GM23338 (cell line): ENCODE measurements around the gene TRIM8.

Source experiments
- EZH2 ChIP-seq: fragments of 200-600 bp; sonication (generic); IDR thresholded peaks from one replicate; pipeline ENCODE4 v1.8.0; 2017; ENCODE audit warnings: antibody characterized with exemption, mild to moderate bottlenecking, low read depth; ENCODE audit not compliant: unreplicated experiment
- TF ChIP-seq, protein P1 (sequence below), 2 experiments: fragments of 200-600 bp in 1 of 2; sonication (generic) in 1 of 2; conservative IDR thresholded peaks; 2 replicates each; pipeline versions ENCODE4 v1.5.1 to v1.6.1; 2016 to 2017; ENCODE audit warnings: antibody characterized with exemption in 2 of 2, low read depth in 2 of 2, mild to moderate bottlenecking in 2 of 2, moderate library complexity in 1 of 2
- TF ChIP-seq, protein P2 (sequence below): IDR thresholded peaks from one replicate; pipeline ENCODE4 v1.6.1; 2018; ENCODE audit warnings: antibody characterized with exemption; ENCODE audit not compliant: unreplicated experiment

DNA sequence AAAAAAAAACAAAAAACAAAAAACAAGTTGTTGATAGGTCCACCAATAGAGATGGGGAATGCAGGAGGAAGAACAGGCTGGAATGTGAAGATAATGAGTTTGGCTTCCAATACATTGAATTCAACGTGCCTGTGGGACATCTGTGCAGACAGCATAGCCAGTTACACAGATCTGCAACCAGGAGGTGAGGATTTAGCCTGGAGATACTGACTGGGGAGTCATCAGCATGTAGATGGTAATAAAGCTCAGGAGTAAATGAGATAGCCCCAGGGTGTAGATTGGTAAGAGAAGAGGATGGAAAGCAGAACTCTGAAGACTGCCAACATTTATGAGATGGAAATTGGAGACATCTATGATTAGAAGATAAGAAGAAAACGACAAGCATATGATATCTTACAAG, 4.7 kb upstream of the TRIM8 start:
- TF ChIP-seq EZH2: no peak
- TF ChIP-seq, protein P1, sequence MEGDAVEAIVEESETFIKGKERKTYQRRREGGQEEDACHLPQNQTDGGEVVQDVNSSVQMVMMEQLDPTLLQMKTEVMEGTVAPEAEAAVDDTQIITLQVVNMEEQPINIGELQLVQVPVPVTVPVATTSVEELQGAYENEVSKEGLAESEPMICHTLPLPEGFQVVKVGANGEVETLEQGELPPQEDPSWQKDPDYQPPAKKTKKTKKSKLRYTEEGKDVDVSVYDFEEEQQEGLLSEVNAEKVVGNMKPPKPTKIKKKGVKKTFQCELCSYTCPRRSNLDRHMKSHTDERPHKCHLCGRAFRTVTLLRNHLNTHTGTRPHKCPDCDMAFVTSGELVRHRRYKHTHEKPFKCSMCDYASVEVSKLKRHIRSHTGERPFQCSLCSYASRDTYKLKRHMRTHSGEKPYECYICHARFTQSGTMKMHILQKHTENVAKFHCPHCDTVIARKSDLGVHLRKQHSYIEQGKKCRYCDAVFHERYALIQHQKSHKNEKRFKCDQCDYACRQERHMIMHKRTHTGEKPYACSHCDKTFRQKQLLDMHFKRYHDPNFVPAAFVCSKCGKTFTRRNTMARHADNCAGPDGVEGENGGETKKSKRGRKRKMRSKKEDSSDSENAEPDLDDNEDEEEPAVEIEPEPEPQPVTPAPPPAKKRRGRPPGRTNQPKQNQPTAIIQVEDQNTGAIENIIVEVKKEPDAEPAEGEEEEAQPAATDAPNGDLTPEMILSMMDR (conservative IDR thresholded peaks at IDR 0.05; ENCODE audit: low read depth in 2 of 2): no peak
- TF ChIP-seq, protein P2, sequence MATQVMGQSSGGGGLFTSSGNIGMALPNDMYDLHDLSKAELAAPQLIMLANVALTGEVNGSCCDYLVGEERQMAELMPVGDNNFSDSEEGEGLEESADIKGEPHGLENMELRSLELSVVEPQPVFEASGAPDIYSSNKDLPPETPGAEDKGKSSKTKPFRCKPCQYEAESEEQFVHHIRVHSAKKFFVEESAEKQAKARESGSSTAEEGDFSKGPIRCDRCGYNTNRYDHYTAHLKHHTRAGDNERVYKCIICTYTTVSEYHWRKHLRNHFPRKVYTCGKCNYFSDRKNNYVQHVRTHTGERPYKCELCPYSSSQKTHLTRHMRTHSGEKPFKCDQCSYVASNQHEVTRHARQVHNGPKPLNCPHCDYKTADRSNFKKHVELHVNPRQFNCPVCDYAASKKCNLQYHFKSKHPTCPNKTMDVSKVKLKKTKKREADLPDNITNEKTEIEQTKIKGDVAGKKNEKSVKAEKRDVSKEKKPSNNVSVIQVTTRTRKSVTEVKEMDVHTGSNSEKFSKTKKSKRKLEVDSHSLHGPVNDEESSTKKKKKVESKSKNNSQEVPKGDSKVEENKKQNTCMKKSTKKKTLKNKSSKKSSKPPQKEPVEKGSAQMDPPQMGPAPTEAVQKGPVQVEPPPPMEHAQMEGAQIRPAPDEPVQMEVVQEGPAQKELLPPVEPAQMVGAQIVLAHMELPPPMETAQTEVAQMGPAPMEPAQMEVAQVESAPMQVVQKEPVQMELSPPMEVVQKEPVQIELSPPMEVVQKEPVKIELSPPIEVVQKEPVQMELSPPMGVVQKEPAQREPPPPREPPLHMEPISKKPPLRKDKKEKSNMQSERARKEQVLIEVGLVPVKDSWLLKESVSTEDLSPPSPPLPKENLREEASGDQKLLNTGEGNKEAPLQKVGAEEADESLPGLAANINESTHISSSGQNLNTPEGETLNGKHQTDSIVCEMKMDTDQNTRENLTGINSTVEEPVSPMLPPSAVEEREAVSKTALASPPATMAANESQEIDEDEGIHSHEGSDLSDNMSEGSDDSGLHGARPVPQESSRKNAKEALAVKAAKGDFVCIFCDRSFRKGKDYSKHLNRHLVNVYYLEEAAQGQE: no peak
